IMR-90 (cell line): ENCODE data around the gene ARHGEF9. TPM values are rescaled to one million over a fixed set of nuclear protein-coding genes. Genes with fewer than 3 reads are reported as not detected.

Experiments used
- ATAC-seq: fragments of 200-7000 bp; cut with Tn5 transposase; 2 replicates; pipeline ENCODE4 v1.9.1; 2020; ENCODE audit warnings: low read depth, mild to moderate bottlenecking, moderate library complexity
- BruUV-seq: library from RNA; stranded (reverse); fragments of 400-500 nt; replicated peaks from 2 replicates; lab custom pipeline; 2021; lab: Mats Ljungman, UMichigan
- CTCF ChIA-PET: fragments of 300-600 bp; formaldehyde crosslinking; extraction: SDS; loops from one replicate; lab custom pipeline; 2021; ENCODE audit warnings: antibody characterized with exemption; lab: Yijun Ruan, JAX
- POLR2A ChIA-PET: fragments of 300-600 bp; sonication (Branson Sonifier 250); formaldehyde crosslinking; loops from one replicate; lab custom pipeline; 2022; ENCODE audit warnings: antibody characterized with exemption; ENCODE audit not compliant: unreplicated experiment; lab: Charles Lee
- DNase-seq: peaks from one replicate; pipeline ENCODE4 v3.0.0; 2013
- H2AFZ ChIP-seq: replicated peaks from 2 replicates; pipeline ENCODE3; 2013; ENCODE audit warnings: low read length, mild to moderate bottlenecking; ENCODE audit not compliant: poor library complexity
- H2AK5ac ChIP-seq: 2 replicates; pipeline ENCODE4 v1.6.1; 2013; ENCODE audit warnings: low read depth, low read length, inconsistent platforms
- H2AK9ac ChIP-seq: replicated peaks from 2 replicates; pipeline ENCODE3; 2013; ENCODE audit warnings: mild to moderate bottlenecking, low read depth, low read length, moderate library complexity; ENCODE audit not compliant: poor library complexity
- H2BK120ac ChIP-seq: 2 replicates; pipeline ENCODE4 v1.6.1; 2013; ENCODE audit warnings: low read depth, low read length, inconsistent platforms
- H2BK15ac ChIP-seq: 3 replicates; pipeline ENCODE4 v1.6.1; 2013; ENCODE audit warnings: low read depth, low read length, inconsistent platforms
- H2BK20ac ChIP-seq: 2 replicates; pipeline ENCODE4 v1.6.1; 2013; ENCODE audit warnings: low read depth, mild to moderate bottlenecking, inconsistent platforms, low read length, moderate library complexity
- H2BK5ac ChIP-seq: 2 replicates; pipeline ENCODE4 v1.6.1; 2013; ENCODE audit warnings: mild to moderate bottlenecking, low read depth, low read length, inconsistent platforms; ENCODE audit not compliant: poor library complexity, severe bottlenecking
- H3K14ac ChIP-seq: replicated peaks from 2 replicates; pipeline ENCODE4 v1.6.1; 2013; ENCODE audit warnings: low read depth, low read length, inconsistent platforms
- H3K18ac ChIP-seq: 2 replicates; pipeline ENCODE4 v1.6.1; 2013; ENCODE audit warnings: low read depth, low read length, control low read depth
- H3K23ac ChIP-seq: 2 replicates; pipeline ENCODE4 v1.6.1; 2013; ENCODE audit warnings: low read depth, low read length, inconsistent platforms
- H3K27ac ChIP-seq: 2 replicates; pipeline ENCODE4 v1.5.1; 2013; ENCODE audit warnings: mild to moderate bottlenecking, control low read depth, low read length; ENCODE audit not compliant: insufficient read depth
- H3K27me3 ChIP-seq: 2 replicates; pipeline ENCODE4 v1.6.1; 2013; ENCODE audit warnings: low read length; ENCODE audit not compliant: control insufficient read depth, insufficient read depth
- H3K36me3 ChIP-seq: 2 replicates; pipeline ENCODE4 v1.6.1; 2013; ENCODE audit warnings: low read length, mixed read lengths; ENCODE audit not compliant: control insufficient read depth, insufficient read depth
- H3K4ac ChIP-seq: 2 replicates; pipeline ENCODE4 v1.6.1; 2013; ENCODE audit warnings: low read depth, low read length, inconsistent platforms
- H3K4me1 ChIP-seq: 2 replicates; pipeline ENCODE4 v1.6.1; 2013; ENCODE audit warnings: low read length, mixed read lengths; ENCODE audit not compliant: control insufficient read depth, insufficient read depth
- H3K4me2 ChIP-seq: 2 replicates; pipeline ENCODE4 v1.6.1; 2013; ENCODE audit warnings: low read depth, mild to moderate bottlenecking, control low read depth, low read length, moderate library complexity
- H3K4me3 ChIP-seq: 2 replicates; pipeline ENCODE4 v1.5.1; 2013; ENCODE audit warnings: low read depth, mild to moderate bottlenecking, control low read depth, low read length, moderate library complexity; ENCODE audit not compliant: insufficient read depth
- H3K56ac ChIP-seq: 2 replicates; pipeline ENCODE4 v1.6.1; 2013; ENCODE audit warnings: low read length, inconsistent platforms; ENCODE audit not compliant: insufficient read depth; ENCODE audit errors: extremely low read depth
- H3K79me1 ChIP-seq, 2 experiments: 2 replicates each; pipeline ENCODE4 v1.6.1; 2013; ENCODE audit warnings: low read length in 2 of 2, inconsistent platforms in 1 of 2, low read depth in 1 of 2
- H3K9ac ChIP-seq: 2 replicates; pipeline ENCODE4 v1.6.1; 2013; ENCODE audit warnings: low read depth, low read length, control low read depth
- H3K9me1 ChIP-seq: 2 replicates; pipeline ENCODE4 v1.6.1; 2013; ENCODE audit warnings: low read length, inconsistent platforms; ENCODE audit not compliant: insufficient read depth
- H3K9me3 ChIP-seq: 2 replicates; pipeline ENCODE4 v1.6.1; 2013; ENCODE audit warnings: low read length; ENCODE audit not compliant: control insufficient read depth, insufficient read depth
- H4K20me1 ChIP-seq: 2 replicates; pipeline ENCODE4 v1.6.1; 2013; ENCODE audit warnings: low read length, inconsistent platforms; ENCODE audit not compliant: insufficient read depth
- H4K5ac ChIP-seq: 2 replicates; pipeline ENCODE4 v1.6.1; 2013; ENCODE audit warnings: mild to moderate bottlenecking, low read depth, low read length, control low read depth
- H4K8ac ChIP-seq, 2 experiments: 2 replicates each; pipeline ENCODE4 v1.6.1; 2013; ENCODE audit warnings: low read depth in 2 of 2, low read length in 2 of 2, control low read depth in 1 of 2, inconsistent platforms in 1 of 2
- H4K91ac ChIP-seq: 2 replicates; pipeline ENCODE4 v1.6.1; 2013; ENCODE audit warnings: low read depth, low read length, inconsistent platforms; ENCODE audit not compliant: insufficient read depth
- CEBPB ChIP-seq: IDR thresholded peaks from 2 replicates; pipeline ENCODE4 v1.6.1; 2012; ENCODE audit warnings: low read depth, low read length, improper control_type of control experiment
- CTCF ChIP-seq: conservative IDR thresholded peaks from 2 replicates; pipeline ENCODE4 v1.5.1; 2012; ENCODE audit warnings: mild to moderate bottlenecking, low read depth, low read length, improper control_type of control experiment
- FOS ChIP-seq: fragments of 150-350 bp; IDR thresholded peaks from 2 replicates; pipeline ENCODE4 v1.6.1; 2016; ENCODE audit warnings: low read depth, low read length
- MAZ ChIP-seq: IDR thresholded peaks from 2 replicates; pipeline ENCODE4 v1.6.1; 2012; ENCODE audit warnings: low read depth, mild to moderate bottlenecking, low read length, improper control_type of control experiment, moderate library complexity, borderline replicate concordance
- MXI1 ChIP-seq: IDR thresholded peaks from 2 replicates; pipeline ENCODE4 v1.6.1; 2012; ENCODE audit warnings: low read depth, mild to moderate bottlenecking, low read length, moderate library complexity, borderline replicate concordance
- NFE2L2 ChIP-seq: fragments of 150-350 bp; IDR thresholded peaks from 2 replicates; pipeline ENCODE4 v1.6.1; 2016; ENCODE audit warnings: low read depth, mild to moderate bottlenecking, low read length
- RAD21 ChIP-seq: IDR thresholded peaks from 2 replicates; pipeline ENCODE4 v1.6.1; 2012; ENCODE audit warnings: low read length, improper control_type of control experiment
- RFX5 ChIP-seq: IDR thresholded peaks from 2 replicates; pipeline ENCODE4 v1.8.0; 2012; ENCODE audit warnings: low read depth, mild to moderate bottlenecking, low read length, moderate library complexity
- SMC3 ChIP-seq: fragments of 150-350 bp; IDR thresholded peaks from 2 replicates; pipeline ENCODE4 v1.6.1; 2016; ENCODE audit warnings: low read depth, mild to moderate bottlenecking, antibody characterized with exemption, low read length, moderate library complexity
- USF2 ChIP-seq: fragments of 150-350 bp; IDR thresholded peaks from 2 replicates; pipeline ENCODE4 v1.6.1; 2017; ENCODE audit warnings: mild to moderate bottlenecking, antibody characterized with exemption, low read length, low read depth
- WGBS, 2 experiments: methylation state at CpG; one replicate each; pipeline versions ENCODE4 v1.1.5 to v1.1.7; 2013; ENCODE audit warnings: missing lambda C conversion rate in 2 of 2; ENCODE audit not compliant: insufficient read length in 1 of 2; ENCODE audit errors: extremely low coverage in 2 of 2; 5-methylcytosine and 5-hydroxymethylcytosine counted together
- dilution Hi-C: fragments of 300-500 bp; cut with HindIII; formaldehyde crosslinking; loops from one replicate; pipeline ENCODE4 v1.14.3; 2018; ENCODE audit warnings: low sequenced_read_pairs; ENCODE audit not compliant: unreplicated experiment
- in situ Hi-C: fragments of 300-500 bp; cut with MboI; formaldehyde crosslinking; loops from 3 replicates; pipeline ENCODE4 v1.14.3; 2019; ENCODE audit warnings: low sequenced_read_pairs, inconsistent platforms, mixed read lengths
- intact Hi-C: fragments of 100-400 bp; cut with micrococcal nuclease; formaldehyde crosslinking; loops from 2 replicates; pipeline ENCODE4 v1.10.0; 2022
- polyA plus RNA-seq, 3 experiments: library from polyadenylated mRNA; depleted of rRNA; stranded (reverse); fragments of >200 nt; gene quantifications; 2 replicates each; pipeline ENCODE4 v1.2.3, GENCODE V29; 2012; ENCODE audit warnings: low replicate concordance in 1 of 3
- total RNA-seq: library from RNA; depleted of rRNA; stranded (reverse); fragments of >200 nt; gene quantifications from 2 replicates; pipeline ENCODE4 v1.2.3, GENCODE V29; 2012

Gene ARHGEF9
- total and polyA plus RNA-seq, 2 of the 4 experiments (the other 2 are of a cell fraction) = 7.1 to 11.8 TPM

- Histone ChIP-seq H4K20me1 (no peaks in the 10 kb centered on the region), H2BK5ac (no peak overlapping the region), H3K9me3 (no peaks in the 10 kb centered on the region), H3K56ac (no peak overlapping the region), H3K4ac (no peak overlapping the region), H3K4me2 (no peak overlapping the region), H3K18ac (no peak overlapping the region), H3K23ac (no peak overlapping the region), H3K14ac (no peak overlapping the region), H2AK9ac (no peak overlapping the region), H3K79me1 (0 out of 4 replicates have a peak, but pooled peaks cover 0 to 4% of the 10 kb centered on the region in 2 experiments), H3K9me1 (no peaks in the 10 kb centered on the region), H2BK120ac (no peak overlapping the region), H4K91ac (no peak overlapping the region), H3K27ac (no peak overlapping the region), H3K4me1 (no peaks in the 10 kb centered on the region), H3K4me3 (no peak overlapping the region), H3K27me3 (no peaks in the 10 kb centered on the region; the same call in 1 of the 2 replicates), H2BK20ac (no peak overlapping the region), H4K8ac (no peak overlapping the region), H2AFZ (no peak overlapping the region), H2AK5ac (no peak overlapping the region), H4K5ac (no peak overlapping the region), H2BK15ac (no peak overlapping the region), H3K9ac (no peak overlapping the region), H3K36me3 (no peaks in the 10 kb centered on the region)
- in situ Hi-C loops (no loop called here), dilution Hi-C loops (no loop called here), intact Hi-C loops (no loop called here)
- BruUV-seq = no TSS peak
- TF ChIP-seq CEBPB (no peak), MXI1 (no peak), RFX5 (no peak), NFE2L2 (no peak), FOS (no peak), CTCF (no peak), USF2 (no peak), MAZ (no peak), RAD21 (no peak), SMC3 (no peak)
- ATAC-seq (no peak), DNase-seq (no peak)
- POLR2A ChIA-PET = no interaction called here
- no CpG with 5 or more reads among the region's 2 CpGs for WGBS, 2 experiments
- CTCF ChIA-PET = no interaction called here
Measured at GRCh38 chrX:63744850-63745394, 40.1 kb downstream of the ARHGEF9 start.
